Effector memory CD4-positive, alpha-beta T cell (primary cell): ENCODE results near the gene DPP10.
"Not testable (repeated sequence)": the region's sequence is repeated elsewhere in the genome, so short reads cannot be mapped to it uniquely, and the experiment has no call there.

Experiments used
- DNase-seq, 3 donors: peaks; one replicate each; pipeline ENCODE4 v3.0.0-alpha.2; 2020
- H3K27ac ChIP-seq: 2 replicates; pipeline ENCODE4 v1.7.0; 2013; ENCODE audit warnings: mild to moderate bottlenecking, low read length, moderate library complexity; ENCODE audit not compliant: insufficient read depth, poor library complexity, severe bottlenecking
- H3K27me3 ChIP-seq: replicated peaks from 2 replicates; pipeline ENCODE4 v1.7.0; 2013; ENCODE audit warnings: mild to moderate bottlenecking, low read length; ENCODE audit not compliant: insufficient read depth, control insufficient read depth, poor library complexity, severe bottlenecking
- H3K36me3 ChIP-seq: 2 replicates; pipeline ENCODE4 v1.7.0; 2013; ENCODE audit warnings: mild to moderate bottlenecking, low read length, moderate library complexity; ENCODE audit not compliant: control insufficient read depth, insufficient read depth
- H3K4me1 ChIP-seq: 2 replicates; pipeline ENCODE4 v1.7.0; 2013; ENCODE audit warnings: low read length, mild to moderate bottlenecking; ENCODE audit not compliant: control insufficient read depth, insufficient read depth, poor library complexity, severe bottlenecking
- H3K4me3 ChIP-seq: 2 replicates; pipeline ENCODE4 v1.7.0; 2013; ENCODE audit warnings: low read length, low read depth, mild to moderate bottlenecking; ENCODE audit not compliant: insufficient read depth, poor library complexity, severe bottlenecking
- H3K9me3 ChIP-seq: 2 replicates; pipeline ENCODE4 v1.7.0; 2013; ENCODE audit warnings: mild to moderate bottlenecking, low read length, moderate library complexity; ENCODE audit not compliant: control insufficient read depth

The DPP10 gene

DNA sequence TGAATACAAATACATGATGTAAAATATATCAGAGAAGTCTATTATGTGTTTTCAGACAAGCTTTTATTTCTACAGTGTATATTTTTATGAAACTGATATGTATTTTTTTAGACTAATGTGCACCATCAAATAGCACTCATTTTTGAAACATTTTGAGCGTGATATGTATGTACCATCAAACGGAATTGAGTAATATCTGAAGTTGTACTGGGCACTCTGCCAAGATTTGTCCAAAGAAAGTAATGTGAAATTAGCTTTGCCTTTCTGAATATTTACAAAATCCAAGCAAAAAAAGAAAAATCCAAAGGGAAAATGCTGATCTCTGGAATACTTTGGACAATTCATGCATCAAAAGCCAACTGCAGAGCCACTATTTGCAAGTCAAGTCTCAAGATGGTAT is 972.0 kb downstream of the DPP10 start:
- Histone ChIP-seq H3K27me3 (no peaks in the 10 kb centered on the region), H3K36me3 (no peaks in the 10 kb centered on the region), H3K4me1 (no peaks in the 10 kb centered on the region), H3K4me3 (no peak overlapping the region), H3K27ac (no peak overlapping the region), H3K9me3 (no peaks in the 10 kb centered on the region)
- no peak for DNase-seq

DNA sequence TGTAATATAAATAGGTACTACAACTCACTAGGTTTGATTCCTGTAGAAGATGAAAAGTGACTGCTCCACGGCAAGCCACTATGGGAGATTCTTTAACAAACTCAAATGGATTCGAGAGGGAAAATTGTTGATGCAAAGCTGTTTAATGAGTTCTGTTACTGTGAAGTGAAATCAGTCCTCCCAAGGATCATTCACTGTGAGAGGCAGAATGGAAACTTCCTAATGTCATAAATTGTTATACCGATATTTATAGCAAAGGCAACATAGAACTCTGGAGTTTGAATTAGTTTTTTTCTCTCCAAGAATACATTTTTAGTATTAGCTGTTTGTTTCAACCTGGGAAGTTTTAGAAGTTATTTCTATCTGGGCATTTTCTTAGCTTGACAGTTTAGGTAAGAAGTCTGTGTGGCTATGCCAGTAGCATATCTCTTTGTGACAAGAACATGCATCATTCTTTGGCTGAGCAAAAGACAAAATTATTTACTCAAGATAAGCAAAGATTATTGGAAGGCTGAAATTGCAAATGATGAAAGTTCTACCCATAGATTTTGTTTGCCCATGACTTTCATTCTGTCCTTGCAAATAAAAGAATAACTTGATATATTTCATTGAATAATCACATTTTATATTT is 979.7 kb downstream of the DPP10 start:
- no peak overlapping the region for H3K4me3 ChIP-seq
- no peaks in the 10 kb centered on the region for H3K27me3 ChIP-seq
- no peaks in the 10 kb centered on the region for H3K4me1 ChIP-seq

DNA sequence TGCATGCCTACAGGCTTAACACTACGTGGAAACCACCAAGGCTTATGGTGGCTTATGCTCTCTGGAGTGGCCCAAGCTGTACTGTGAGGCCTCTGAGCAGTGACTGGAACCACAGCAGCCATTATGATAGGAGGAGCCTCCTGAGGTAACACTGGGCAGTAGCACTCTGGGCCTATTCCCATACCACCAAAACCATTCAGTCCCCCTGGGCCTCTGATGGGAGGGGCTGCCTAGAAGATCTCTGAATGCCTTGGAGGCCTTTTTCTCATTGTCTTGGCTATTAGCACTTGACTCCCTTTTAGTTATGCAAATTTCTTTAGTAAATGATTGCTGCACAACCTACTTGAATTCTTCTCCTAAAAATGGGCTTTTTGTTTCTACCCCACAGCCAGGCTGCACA is 985.0 kb downstream of the DPP10 start:
- no peak for DNase-seq
- Histone ChIP-seq H3K4me3 (no peak overlapping the region), H3K27me3 (no peaks in the 10 kb centered on the region)

More for the DNA sequence above, 979.7 kb downstream of the DPP10 start:
- Histone ChIP-seq H3K27ac (no peak overlapping the region), H3K36me3 (no peaks in the 10 kb centered on the region), H3K9me3 (no peaks in the 10 kb centered on the region)
- DNase-seq: no peak

DNA sequence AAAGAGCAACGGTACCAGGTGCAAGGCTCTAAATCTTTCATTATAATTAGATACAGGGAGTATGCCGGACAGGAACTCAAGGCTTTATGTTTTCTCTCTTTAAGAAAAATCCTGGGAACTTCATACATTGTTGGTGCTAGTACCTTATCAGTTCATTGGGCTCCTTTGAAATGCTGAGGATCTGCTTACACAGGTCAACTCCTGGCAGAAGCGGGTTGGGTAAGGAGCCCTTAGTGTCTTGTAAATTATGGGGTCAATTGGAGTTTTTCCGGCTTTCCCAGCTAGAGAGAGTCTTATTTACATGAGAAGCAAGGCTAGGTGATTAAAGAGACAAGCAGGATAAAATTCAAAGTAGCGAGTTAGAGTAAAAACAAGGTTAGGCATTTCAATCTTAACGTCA is 998.3 kb downstream of the DPP10 start:
- H3K27me3 ChIP-seq, H3K4me1 ChIP-seq, H3K4me3 ChIP-seq, H3K36me3 ChIP-seq, H3K27ac ChIP-seq, H3K9me3 ChIP-seq, DNase-seq: not testable (repeated sequence)

More for the DNA sequence above, 985.0 kb downstream of the DPP10 start:
- no peaks in the 10 kb centered on the region for H3K36me3 ChIP-seq
- peaks cover 3% of the 10 kb centered on the region for H3K9me3 ChIP-seq
- no peak overlapping the region for H3K27ac ChIP-seq
- H3K4me1 ChIP-seq: no peaks in the 10 kb centered on the region

DNA sequence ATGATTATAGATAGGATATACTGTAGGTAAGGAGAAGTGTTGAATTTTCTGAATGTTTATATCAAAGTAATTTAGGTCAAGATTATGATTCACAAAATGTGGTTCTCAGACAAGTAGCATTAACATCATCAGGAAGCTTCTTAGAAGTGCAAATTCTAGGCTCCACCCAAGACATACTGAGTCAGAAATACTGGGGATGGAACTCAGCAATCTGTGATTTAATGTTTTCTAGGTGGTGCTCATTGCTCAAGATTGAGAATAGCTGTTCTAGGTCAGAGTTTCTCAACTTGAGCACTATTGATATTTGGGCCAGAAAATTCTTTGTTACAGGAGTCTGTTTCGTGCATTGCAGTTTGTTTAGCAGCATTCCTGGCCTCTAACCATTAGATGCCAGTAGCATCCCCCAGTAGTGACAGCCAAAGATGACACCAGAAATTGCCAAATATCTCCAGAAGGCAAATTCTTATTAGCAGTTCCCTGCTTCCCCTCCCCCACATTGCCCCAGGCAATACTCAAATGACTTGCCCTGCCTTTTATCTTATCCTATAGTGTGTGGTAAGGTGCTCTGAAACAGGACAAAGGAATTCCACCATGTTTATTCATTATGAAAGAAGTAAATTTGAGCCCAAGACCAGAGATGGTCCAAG is 1001.2 kb downstream of the DPP10 start:
- no peak for DNase-seq
- no peak overlapping the region for H3K27ac ChIP-seq
- no peak overlapping the region for H3K4me3 ChIP-seq

DNA sequence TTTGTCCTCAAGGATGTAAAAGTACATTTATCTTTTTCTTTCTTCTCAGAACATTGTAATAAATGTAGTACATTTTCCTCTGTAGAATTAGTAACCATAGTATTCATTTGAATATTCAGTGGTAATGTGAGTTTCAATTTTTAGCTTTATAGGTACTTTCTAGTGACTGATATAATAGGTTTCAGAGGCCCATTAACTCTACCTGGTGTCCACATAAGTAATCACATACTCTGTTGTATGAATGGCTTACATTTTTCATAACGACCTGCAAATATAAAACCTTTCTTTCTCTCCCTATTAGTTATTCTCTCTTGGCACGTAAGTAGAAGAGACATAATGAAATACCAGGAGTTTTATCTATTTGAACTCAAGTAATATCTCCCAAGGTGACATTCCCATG is 1017.6 kb downstream of the DPP10 start:
- H3K4me1 ChIP-seq: no peaks in the 10 kb centered on the region
- no peaks in the 10 kb centered on the region for H3K27me3 ChIP-seq
- no peaks in the 10 kb centered on the region for H3K36me3 ChIP-seq
- no peaks in the 10 kb centered on the region for H3K9me3 ChIP-seq
- no peak overlapping the region for H3K27ac ChIP-seq
- no peak for DNase-seq
- H3K4me3 ChIP-seq: no peak overlapping the region

More for the DNA sequence above, 1001.2 kb downstream of the DPP10 start:
- Histone ChIP-seq H3K4me1 (no peaks in the 10 kb centered on the region), H3K9me3 (no peaks in the 10 kb centered on the region), H3K27me3 (no peaks in the 10 kb centered on the region), H3K36me3 (no peaks in the 10 kb centered on the region)

DNA sequence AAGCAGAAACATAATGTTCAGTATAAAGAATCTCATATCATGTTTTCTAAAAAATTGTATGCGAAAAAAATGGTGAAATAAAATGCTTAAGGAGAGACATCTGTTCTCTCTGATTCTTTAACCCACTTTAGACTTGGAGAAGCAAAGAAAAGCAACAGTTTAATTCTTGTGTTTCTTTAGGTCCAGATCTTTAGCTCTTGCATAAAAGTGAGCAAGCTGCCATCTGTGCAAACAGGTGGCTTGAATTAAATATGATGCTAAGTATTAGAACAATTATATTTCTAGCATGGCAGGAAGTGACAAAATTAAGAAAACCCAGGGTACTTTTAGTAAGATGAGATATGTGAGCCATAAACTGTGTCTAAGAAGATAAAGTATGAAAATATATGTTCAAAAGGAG is 1038.3 kb downstream of the DPP10 start:
- Histone ChIP-seq H3K27ac (no peak overlapping the region), H3K27me3 (no peaks in the 10 kb centered on the region), H3K9me3 (peaks cover 6% of the 10 kb centered on the region), H3K4me3 (no peak overlapping the region), H3K36me3 (no peaks in the 10 kb centered on the region), H3K4me1 (no peaks in the 10 kb centered on the region)
- no peak for DNase-seq

DNA sequence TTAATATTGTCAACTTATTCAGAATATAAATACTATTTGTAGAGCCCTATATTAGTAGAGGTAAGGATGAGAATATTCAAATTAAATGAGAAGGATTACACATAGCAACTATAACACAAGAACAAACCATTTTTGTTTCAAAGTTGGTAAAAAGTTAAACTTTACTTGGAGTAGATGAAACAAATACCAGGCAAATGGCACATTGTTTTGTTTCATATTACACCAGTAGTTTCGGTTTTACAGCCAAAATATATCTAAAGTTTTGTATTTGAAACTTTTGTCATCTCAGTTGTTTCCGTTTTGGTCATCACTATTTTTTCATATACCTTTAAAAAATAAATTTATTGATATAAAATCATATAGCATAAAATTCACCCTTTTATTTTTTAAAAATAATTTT is 1039.4 kb downstream of the DPP10 start:
- no peak for DNase-seq
- H3K4me3 ChIP-seq: no peak overlapping the region

DNA sequence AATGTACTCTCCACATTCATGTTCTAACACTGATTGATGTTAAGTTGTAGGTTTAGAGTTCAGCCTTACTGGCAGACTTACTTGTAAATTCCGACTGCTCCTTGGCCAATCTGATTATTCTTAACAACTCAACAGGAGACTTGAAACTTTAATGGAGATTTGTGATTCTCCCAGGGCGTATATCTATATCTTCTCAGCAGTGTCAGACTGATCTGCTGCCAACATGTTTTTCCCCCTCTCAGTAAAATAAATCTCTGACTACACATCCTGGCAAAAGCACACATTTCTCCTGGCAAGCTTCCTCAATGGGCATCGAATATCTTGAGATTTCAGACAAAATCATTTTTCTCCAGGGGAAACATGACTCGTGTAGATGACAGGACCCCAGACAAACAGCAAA is 1041.2 kb downstream of the DPP10 start:
- Histone ChIP-seq H3K4me3 (no peak overlapping the region), H3K36me3 (no peaks in the 10 kb centered on the region), H3K27ac (no peak overlapping the region), H3K27me3 (no peaks in the 10 kb centered on the region), H3K4me1 (no peaks in the 10 kb centered on the region), H3K9me3 (no peaks in the 10 kb centered on the region)
- no peak for DNase-seq

More for the DNA sequence above, 1039.4 kb downstream of the DPP10 start:
- H3K27me3 ChIP-seq: no peaks in the 10 kb centered on the region
- no peaks in the 10 kb centered on the region for H3K36me3 ChIP-seq
- no peak overlapping the region for H3K27ac ChIP-seq
- no peaks in the 10 kb centered on the region for H3K4me1 ChIP-seq
- H3K9me3 ChIP-seq: no peaks in the 10 kb centered on the region

DNA sequence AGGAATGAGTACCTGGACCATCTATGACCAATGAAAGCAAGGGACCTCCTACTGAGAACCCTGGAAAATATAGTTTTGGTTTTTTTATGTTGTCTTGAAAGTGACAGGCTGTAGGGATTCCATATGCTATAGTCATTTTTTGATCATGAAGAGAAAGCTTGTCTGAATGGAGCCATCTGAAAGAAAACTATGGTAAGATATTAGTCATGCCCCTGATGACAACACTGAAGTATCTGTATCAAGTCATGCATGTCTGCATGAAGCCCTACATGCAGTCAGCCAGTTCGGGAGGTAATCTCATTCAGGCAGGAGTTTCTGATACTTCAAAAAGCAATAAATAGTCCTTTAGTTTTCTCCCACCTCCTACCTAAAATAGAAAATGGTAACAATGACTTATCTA is 1042.0 kb downstream of the DPP10 start:
- no peak for DNase-seq
- no peak overlapping the region for H3K27ac ChIP-seq
- H3K36me3 ChIP-seq: no peaks in the 10 kb centered on the region
- no peaks in the 10 kb centered on the region for H3K9me3 ChIP-seq
- H3K27me3 ChIP-seq: no peaks in the 10 kb centered on the region
- H3K4me3 ChIP-seq: no peak overlapping the region
- H3K4me1 ChIP-seq: no peaks in the 10 kb centered on the region
